Amniotic epithelial cell (primary cell): Measurements from ENCODE around the gene AKNA.
"Not testable (repeated sequence)": the region's sequence is repeated elsewhere in the genome, so short reads cannot be mapped to it uniquely, and the experiment has no call there.

Experiments
- DNase-seq: peaks from one replicate; pipeline ENCODE4 v3.0.0-alpha.2; 2010; ENCODE audit warnings: low read depth

Gene AKNA

GRCh38 chr9:114322160-114322818 lies 65.5 kb downstream of the AKNA start:
- not testable (repeated sequence) for DNase-seq

- DNase-seq = peak; percentile 76
Observed at GRCh38 chr9:114321759-114322158, 66.0 kb downstream of the AKNA start.

GRCh38 chr9:114320710-114321109 lies 67.1 kb downstream of the AKNA start:
- DNase-seq = peak; percentile 85

- no peak for DNase-seq
Observed at GRCh38 chr9:114319147-114319546, 68.6 kb downstream of the AKNA start.

- no peak for DNase-seq
Observed at GRCh38 chr9:114318416-114318815, 69.4 kb downstream of the AKNA start.

GRCh38 chr9:114317665-114318357 lies 70.0 kb downstream of the AKNA start:
- peak; percentile 84 for DNase-seq

GRCh38 chr9:114316605-114317230 lies 71.1 kb downstream of the AKNA start:
- no peak for DNase-seq

- DNase-seq = no peak
Observed at GRCh38 chr9:114315723-114316363, 71.9 kb downstream of the AKNA start.

GRCh38 chr9:114314881-114315722 lies 72.7 kb downstream of the AKNA start:
- DNase-seq = no peak

- DNase-seq = no peak
Observed at GRCh38 chr9:114314256-114314867, 73.4 kb downstream of the AKNA start.

GRCh38 chr9:114313186-114313585 lies 74.6 kb downstream of the AKNA start:
- no peak for DNase-seq

- DNase-seq = no peak
Observed at GRCh38 chr9:114312513-114312875, 75.3 kb downstream of the AKNA start.

- no peak for DNase-seq
Observed at GRCh38 chr9:114311571-114312512, 75.9 kb downstream of the AKNA start.

GRCh38 chr9:114310471-114311450 lies 77.0 kb downstream of the AKNA start:
- no peak for DNase-seq

GRCh38 chr9:114309096-114309495 lies 78.7 kb downstream of the AKNA start:
- DNase-seq = no peak

GRCh38 chr9:114308361-114308950 lies 79.3 kb downstream of the AKNA start:
- DNase-seq = no peak

GRCh38 chr9:114307899-114308267 lies 79.9 kb downstream of the AKNA start:
- peak; percentile 55 for DNase-seq

- DNase-seq = no peak
Observed at GRCh38 chr9:114304416-114305188, 83.2 kb downstream of the AKNA start.
